Measurements from ENCODE around the gene ADAMTS9.

DNA sequence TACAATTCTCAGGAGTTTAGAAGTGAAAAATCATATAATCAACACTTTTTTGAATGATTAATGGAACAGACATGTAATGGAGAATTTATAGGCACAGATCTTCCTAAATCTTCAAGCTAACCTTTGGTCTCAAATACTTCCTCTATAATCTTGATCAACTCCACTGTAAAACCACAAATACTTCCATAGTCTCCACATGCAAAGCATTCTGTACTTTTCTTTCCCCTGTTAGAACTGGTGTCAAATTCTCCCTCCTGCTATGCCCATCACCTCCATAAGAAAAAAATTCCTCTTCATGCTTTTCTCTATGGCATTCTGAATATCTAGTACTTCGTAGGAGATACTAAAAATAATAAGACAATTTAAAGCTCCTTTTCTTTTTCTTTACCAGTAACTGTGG is 214.3 kb downstream of the ADAMTS9 start:
- TF ChIP-seq POLR2A (IDR thresholded peaks at IDR 0.05): no peak
- TF ChIP-seq, protein P1, sequence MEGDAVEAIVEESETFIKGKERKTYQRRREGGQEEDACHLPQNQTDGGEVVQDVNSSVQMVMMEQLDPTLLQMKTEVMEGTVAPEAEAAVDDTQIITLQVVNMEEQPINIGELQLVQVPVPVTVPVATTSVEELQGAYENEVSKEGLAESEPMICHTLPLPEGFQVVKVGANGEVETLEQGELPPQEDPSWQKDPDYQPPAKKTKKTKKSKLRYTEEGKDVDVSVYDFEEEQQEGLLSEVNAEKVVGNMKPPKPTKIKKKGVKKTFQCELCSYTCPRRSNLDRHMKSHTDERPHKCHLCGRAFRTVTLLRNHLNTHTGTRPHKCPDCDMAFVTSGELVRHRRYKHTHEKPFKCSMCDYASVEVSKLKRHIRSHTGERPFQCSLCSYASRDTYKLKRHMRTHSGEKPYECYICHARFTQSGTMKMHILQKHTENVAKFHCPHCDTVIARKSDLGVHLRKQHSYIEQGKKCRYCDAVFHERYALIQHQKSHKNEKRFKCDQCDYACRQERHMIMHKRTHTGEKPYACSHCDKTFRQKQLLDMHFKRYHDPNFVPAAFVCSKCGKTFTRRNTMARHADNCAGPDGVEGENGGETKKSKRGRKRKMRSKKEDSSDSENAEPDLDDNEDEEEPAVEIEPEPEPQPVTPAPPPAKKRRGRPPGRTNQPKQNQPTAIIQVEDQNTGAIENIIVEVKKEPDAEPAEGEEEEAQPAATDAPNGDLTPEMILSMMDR (IDR thresholded peaks at IDR 0.05 in 8 of 11, conservative IDR thresholded peaks at IDR 0.05 in 3 of 11): no peak
- no peak for TF ChIP-seq POLR2AphosphoS5 (IDR thresholded peaks at IDR 0.05)
